Skin of body (tissue), 2 donors: ENCODE results near the gene METTL24. TPM values are rescaled to one million over a fixed set of nuclear protein-coding genes. Genes with fewer than 3 reads are reported as not detected.
A peak's percentile ranks its signal among the peaks of the same experiment; 100 is the strongest.

ENCODE experiments used
- DNase-seq: peaks from one replicate; lab custom pipeline; 2025; lab: John Stamatoyannopoulos, UW
- total RNA-seq: library from RNA; depleted of rRNA; stranded (reverse); fragments of >200 nt; gene quantifications from one replicate; pipeline ENCODE4 v1.2.3, GENCODE V29; 2014

The METTL24 gene
- total RNA-seq, 1 donor from 2014 or later, result 3.6 TPM

DNA sequence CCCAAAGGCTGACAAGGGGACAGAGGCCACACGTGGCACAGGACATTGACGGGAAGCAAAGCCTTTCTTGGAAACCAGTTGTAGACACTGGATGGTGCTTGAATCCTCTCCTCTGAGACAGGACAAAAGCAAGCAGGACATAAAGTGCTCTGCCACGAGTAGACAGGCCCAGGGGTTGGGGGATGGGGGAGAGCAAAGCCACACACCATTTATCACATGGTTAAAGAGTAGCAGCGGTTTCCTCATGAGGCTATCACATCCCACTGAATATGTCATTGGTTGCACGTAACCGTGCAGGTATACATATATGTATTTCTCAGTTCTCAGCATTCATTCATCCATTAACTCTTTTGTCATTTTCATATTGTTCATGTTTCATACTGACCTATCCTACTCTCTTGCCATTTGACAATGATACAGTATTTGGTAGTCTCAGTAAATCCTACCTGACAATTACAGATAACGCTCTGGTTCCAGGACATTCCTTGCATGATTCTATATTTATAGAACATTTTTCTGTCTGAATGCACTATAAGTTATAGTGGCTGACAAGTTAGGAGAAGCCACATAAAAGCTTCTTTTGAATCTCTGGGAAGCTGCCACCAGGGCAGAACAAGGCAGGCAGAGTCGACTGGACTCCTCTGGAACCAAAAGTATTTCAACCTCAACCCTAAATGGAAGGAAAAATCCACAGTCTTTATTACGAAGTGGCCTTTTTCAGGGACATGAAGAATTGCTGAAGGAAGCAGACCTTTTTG, 23.5 kb downstream of the METTL24 start:
- no peak for DNase-seq

DNA sequence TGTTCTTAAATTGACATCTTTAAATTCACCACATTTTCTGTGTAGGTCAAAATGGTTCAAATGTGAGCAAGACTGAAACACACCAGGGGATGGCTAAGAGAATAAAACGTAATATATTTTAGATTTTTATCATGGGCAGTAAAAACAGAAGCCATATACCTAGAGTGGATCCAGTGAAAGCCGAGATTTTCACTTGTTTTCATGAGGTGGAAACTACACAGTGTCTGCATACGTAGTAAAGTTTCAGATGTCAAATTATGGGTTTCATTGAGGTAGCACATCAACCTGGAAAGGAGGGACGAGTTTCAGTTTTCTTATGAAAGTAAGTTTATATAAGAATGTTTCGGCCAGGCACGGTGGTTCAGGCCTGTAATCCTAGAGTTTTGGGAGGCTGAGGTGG, 25.9 kb downstream of the METTL24 start:
- no peak for DNase-seq

DNA sequence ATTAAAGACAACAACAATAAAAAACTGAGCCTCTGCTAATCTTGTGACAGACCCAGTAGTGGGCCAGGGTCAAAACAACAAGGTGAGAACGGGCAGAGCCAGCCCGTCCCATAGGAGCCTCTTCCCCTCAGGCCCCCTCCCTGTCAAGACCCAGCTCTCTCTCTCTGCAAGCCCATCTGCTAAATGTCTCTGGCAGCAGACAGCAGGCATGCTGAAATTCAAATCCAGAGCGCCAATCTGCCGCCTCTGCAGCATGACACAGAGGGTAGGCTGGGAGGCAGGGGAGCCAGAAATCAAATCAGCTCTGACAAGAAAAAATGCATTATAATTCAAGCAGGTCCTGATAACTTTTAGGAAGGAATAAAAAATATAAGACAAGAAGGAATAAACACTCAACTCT, 26.3 kb downstream of the METTL24 start:
- DNase-seq, result no peak

DNA sequence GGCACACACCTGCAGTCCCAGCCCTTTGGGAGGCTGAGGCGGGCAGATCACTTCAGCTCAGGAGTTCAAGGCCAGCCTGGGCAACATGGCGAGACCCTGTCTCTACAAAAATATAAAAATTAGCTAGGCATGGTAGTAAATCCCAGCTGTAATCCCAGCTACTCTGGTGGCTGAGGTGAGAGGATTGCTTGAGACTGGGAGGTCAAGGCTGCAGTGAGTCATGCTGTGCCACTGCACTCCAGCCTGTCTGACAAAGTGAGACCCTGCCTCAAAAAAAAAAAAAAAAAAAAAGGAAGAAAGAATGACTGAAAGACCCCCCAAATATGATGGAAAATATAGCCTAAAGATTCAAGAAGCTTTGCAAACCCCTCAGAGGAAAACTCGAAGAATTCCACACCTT, 26.8 kb downstream of the METTL24 start:
- no peak for DNase-seq

DNA sequence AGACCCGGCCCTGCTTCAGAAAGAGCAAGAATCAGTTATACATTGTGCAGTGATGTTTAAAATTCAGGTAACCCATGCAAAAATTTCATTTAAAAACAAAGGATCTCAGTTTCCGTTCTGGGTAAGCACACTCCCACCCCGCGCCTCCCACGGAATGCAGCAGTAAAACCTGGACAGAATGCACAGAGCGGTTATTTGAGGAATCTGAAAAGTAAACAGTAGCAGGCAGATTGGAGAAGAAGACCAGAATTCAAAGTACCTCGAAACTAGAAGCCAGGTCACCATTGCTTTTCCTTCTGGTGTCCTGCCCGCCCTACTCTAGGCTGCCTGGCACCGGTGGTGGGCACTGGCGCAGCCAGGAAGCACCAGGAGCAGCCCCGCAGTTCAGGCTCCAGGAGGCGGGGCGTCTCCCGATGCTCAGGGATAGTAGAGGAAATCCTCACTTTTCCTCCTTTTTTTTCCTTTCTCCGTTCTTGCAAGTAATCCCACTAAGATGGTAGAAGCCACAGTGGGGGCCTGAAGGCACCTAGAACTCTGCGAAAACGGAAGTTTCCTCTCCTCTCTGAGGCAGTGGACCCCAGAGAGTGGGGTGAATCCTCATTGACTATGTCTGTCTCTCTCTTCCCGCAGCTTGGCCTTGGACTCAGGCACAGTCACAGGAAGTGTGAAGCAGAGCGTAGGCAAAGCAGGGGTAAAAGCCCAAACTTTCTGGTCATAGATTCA, 28.3 kb downstream of the METTL24 start:
- no peak for DNase-seq

DNA sequence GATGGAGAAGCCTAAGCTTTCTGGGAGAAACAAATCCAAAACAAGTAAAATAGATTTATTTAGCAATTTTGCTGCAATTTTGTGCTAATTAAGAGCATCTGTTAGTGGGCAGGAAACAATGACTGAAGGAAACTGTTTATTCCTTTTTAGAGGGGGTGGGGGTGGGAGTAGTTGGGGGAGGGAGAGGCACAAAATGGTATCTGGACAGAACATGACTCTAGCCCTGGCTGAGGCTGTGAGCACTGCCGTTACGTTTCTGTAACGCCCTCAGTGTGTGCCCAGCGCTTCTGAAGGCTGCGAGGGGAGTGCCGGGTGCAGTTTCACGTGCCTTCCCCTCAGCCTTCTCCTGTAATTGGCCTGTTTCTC, 28.8 kb downstream of the METTL24 start:
- peak; percentile 26 for DNase-seq

DNA sequence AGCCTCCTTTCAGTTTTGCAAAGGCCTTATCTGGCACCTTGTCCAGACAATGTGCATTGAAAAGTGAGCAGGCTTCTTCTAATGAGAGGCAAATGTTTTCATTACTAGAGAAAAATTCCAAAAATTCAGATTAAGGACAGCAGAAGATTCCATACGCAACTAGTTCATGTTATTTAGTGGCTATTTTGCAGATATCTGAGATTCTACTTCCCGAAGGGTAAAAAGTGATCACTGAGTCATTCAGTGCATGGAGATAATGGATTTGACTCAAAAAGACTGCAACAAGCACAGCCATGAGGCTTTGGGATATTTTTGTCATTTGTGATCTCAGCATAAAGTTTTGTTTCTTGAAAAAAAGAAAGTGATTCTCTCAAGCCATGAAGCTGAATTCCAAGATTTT, 29.9 kb downstream of the METTL24 start:
- DNase-seq, result no peak

DNA sequence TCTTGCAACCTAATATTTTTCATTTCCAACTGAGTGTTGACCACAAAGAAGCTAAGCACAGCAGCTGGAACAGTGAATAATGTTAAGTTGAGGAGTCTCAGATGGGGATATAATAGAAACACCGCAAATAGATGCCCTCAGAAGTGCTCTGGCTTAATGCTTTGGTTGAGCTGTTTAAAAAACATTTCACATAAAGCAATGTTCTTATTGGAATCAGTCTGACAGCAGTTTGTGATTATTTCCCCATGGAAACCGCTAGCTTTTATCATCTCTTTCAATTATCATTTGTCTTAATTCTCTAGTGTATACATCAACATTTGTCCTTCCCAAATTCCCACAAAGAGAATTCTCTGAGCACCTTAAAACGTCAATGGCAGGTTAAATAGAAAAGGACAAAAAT, 30.8 kb downstream of the METTL24 start:
- no peak for DNase-seq

DNA sequence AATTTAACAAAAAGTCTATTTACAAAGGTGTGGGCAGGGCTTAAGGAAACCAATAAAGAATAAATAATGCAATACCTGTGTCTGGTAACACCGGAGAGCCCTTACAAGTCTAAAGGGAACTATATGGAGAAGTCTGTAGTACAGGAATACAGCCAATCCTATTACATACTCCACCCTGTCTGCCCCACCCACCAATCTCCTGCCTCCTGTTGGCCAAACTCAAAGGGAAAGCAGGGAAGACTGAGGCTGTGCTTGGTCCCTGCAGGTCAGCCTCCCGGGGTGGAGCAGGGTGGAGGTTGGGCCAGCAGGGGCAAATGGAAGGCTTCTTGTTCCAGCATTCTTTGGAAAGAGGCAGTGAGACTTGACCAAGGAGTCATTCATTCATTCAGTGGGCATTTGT, 31.5 kb downstream of the METTL24 start:
- DNase-seq, result no peak

DNA sequence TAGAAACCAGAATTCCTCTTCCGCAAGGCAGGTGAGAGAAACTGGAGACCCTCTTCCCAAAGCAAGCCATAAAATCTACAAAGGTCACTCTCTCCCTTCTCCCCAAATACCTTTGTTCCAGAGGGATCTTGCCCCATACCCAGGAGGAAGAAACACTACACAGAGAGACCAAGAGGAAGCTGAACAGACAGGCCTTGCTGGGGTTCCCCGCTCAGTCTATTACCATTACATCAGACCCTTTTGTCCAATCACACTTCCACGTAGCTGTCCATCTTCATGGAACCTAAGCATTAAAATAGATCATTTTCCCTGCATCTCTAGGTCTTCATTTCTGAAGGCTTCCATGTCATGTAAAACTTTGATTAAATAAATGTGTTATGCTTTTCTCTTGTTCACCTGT, 32.1 kb downstream of the METTL24 start:
- no peak for DNase-seq

DNA sequence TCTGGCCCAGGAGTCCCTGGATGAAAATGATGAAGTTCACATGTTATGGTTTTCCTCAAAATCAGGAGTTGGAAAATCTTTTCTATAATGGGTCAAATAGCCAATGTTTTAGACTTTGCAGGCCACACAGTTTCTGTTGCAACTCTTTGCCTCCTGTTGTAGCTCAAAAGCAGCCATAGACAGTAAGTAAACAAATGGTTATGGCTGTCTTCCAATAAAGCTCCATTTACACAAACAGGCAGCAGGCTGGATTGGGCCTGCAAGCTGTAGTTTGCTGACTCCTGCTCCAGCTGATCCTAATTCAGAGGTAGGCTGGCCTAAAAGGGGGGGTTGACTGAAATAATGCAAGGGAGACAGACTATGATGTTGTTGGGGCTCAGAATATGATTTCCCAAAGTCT, 33.0 kb downstream of the METTL24 start:
- peak; percentile 26 for DNase-seq

DNA sequence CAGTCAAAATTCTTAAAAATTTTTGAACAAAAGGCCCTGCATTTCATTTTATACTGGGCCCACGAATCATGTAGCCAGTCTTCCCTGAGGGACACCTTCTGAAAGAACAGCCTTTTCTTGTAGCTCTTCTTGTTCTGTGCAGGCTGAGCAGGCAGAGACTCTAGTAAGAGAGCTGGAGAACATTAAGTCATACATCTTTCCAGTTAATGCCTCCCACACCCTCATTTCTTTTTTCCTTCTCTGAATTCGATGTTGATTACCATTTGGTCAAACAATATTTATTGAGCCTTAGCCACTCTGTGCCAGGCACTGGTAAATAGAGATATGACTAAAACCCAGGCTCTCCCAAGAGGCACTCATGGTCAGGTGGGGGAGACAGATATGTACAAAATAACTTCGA, 33.6 kb downstream of the METTL24 start:
- no peak for DNase-seq

DNA sequence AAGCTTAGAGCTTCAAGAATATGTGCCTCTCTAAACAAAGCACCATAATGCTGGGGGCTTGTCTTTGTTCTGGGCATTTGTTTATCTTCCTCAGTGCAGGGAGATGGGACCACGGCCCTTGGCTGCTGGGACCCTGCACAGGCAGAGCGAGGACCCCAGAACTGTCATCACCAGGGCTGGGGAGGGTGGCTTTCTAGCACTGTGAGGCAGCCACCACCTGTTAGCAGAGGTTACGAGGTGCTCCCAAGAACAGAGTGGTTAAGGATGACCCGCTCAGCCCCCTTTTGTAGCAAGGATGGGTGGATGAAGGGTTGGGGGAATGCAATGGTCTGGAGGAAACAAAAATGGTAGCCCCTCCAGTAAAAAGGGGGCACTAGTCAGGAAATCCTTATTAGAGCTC, 34.9 kb downstream of the METTL24 start:
- DNase-seq, result no peak

DNA sequence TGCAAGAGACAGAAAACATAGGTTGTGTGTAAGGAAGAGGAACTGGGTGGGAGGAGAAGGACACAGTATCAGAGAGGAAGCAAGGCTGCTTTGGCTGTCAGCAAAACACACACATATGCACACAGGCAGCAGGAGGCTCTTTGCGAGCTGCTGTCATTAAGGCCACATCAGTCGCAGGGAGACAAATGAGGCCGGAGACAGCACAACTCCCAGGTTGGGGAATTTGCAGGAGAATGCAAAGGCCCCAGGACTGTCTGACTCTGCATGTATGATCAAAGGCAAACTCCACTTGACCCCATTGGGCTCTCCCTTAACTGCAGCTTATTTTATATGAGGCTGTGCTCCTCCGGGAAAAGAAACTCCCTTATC, 35.3 kb downstream of the METTL24 start:
- no peak for DNase-seq

DNA sequence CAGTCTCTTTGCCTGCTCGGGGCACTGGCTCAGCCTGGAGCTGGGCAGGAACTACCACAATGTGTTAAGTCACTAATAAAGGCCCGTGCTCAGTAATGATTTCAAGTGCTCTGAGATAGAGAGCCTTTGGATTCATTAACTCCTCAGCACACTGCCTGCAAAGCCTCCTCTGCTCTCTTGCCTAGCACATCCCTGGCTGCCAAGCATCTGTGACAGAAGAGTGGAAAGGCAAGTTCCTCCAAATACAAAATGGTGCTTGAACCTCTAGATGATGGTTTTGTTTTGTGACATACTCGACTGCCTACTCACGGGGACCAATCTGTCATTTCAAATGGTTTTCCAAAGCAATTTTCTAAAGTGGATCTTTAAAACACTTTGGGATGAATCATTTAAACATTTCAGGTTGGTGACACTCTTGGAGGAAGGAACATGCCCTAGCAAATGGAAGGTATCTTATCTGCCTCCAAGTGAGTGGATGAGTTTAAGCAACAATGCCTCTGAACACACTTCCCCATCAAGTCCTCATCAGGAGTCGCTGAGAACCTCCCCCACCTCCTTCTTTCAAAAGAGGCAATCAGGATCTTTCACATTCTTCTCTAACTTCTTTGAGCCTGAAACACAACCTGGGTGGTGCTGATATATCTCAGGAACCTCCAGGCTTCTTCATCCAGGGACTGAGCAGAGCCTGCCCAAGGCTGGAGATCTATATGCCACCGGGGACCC, 35.8 kb downstream of the METTL24 start:
- DNase-seq, result no peak

DNA sequence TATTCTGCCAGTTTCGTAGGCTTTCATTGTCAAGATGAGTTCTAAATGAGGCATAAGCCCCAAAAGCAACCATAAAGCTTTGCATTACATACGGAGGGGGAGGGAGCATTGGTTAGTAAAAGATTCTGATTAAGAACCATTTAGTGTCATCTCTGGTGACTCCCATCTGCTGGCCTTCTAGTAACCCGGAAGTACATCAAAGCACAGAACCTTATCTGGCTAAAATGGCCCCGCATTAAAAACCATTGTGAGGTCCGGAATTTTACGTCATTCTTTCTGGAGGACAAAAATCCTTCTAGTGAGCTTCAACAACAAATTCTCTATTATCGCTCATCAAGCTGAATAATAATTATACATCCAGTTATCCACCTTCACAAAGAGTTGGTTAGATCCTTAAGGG, 37.8 kb downstream of the METTL24 start:
- DNase-seq, result no peak

DNA sequence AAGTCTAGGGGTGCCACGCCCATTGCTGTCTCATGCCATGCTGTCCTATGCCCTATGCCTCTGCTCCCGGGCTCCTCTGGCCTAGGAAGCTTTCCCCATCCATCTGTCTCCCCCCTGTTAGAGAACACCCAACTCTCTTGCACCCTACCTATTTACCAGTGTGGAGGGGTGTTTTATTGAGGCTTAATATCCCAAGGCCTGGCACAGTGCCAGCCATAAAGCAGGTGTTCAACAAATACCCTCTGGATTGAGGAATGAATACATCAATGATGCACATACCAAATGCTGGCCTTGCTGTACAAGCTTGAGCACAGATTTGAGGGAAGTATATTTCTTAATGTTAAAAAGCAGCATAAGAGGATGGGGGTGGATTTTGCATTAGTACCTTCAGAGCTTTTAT, 38.3 kb downstream of the METTL24 start:
- no peak for DNase-seq

DNA sequence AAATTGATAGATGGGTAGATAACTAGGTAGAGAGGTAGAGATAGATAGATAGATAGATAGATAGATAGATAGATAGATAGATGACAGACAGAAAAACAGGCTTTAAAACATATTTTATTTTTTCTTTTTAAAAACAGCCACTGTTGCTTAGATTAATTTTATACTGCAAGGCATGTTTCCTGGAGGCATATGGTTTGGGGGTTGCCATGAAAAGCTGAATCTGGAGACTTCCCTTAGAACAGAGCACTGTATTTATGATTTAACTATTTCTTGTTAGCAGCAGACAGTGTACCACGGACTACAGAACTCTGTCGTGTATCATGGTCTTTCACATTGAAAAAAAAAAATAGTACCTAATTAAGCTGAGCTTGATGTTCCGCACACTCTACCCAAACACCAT, 38.8 kb downstream of the METTL24 start:
- no peak for DNase-seq

DNA sequence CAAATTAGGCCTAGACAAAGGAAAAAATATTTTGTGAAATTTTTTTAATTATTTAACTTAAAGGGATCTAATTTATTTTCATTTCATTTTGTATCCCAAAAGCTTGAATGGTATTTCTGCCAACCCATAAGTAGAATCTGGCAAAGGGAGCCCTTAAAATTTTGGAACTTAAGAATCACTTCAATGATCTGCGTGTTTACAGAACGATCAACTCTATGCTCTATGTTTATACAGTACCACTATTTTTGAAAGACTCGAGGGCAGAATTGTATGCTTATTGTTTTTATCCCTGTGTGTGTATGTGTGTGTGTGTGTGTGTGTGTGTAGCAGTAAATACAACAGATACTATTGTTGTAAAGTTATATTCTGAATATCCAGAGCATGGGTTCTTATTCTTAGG, 39.2 kb downstream of the METTL24 start:
- no peak for DNase-seq

DNA sequence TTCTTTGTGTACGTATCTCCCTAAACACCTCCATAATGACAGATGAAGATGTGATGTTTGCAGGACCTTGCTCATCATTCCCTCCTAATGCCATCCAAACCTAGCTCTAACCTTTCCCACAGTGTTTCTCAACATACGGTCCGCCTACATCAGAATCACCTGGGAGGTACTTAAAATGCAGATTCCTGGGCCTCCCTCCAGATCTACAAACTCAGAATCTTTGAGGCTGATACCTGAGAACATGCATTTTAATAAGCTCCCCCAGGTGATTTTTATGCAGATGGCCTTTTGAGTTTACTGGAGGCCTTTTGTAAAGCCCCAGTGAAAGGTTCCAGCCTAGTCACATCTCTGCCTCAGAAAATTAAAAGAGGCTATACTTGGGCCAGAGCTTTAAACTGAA, 40.5 kb downstream of the METTL24 start:
- no peak for DNase-seq

DNA sequence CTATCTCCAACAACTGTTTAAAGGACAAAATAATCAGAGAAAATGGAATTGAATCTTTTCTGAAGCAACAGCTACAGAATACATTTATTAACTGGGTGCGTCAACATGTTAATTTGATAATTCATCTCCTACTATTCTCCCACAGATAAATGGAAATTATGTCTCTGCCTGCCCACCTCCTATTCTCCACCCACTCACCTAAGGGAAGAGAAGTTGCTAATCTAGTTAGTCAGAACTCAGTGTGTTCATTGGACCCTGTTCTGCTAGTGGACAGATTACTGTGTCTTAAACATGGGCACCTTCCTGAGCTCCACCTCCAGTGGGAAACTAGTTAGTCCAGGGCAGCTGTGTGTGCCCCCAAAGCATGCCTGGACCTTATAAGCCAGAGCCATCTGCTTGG, 41.0 kb downstream of the METTL24 start:
- no peak for DNase-seq

DNA sequence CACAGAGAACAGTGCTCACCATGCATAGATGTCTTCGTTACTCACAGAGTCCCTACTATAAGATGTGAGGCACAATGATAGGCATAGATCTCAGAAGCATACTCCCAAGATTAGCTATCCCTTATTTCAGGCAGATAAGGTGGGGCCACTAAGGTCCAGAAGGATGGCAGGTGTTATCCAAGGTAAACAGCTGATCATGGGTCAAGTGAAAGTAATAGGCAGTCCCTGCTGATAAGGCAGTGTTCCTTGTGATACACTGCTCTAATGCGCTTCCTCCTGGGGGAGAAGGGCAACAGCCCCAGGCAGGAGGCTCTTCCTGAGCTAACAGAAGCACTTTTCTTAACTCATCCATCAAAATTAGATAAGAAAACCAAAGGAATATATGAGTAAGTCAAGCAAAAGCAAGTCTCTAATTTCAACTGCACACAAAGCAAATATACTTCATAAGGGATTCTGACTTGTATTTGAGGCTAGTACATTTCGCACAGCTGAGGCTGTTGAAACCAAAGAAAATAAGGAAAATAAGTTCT, 42.2 kb downstream of the METTL24 start:
- no peak for DNase-seq
